GM12878 (cell line): ENCODE measurements around the gene PATL2. TPM values are rescaled to one million over a fixed set of nuclear protein-coding genes. Genes with fewer than 3 reads are reported as not detected.

Source experiments
- BACH1 ChIP-seq: fragments of 450-650 bp; IDR thresholded peaks from 2 replicates; pipeline ENCODE4 v1.6.1; 2017; ENCODE audit warnings: mild to moderate bottlenecking, borderline replicate concordance
- BMI1 ChIP-seq: fragments of 450-650 bp; IDR thresholded peaks from 2 replicates; pipeline ENCODE4 v1.6.1; 2016; ENCODE audit warnings: mild to moderate bottlenecking, moderate library complexity, borderline replicate concordance
- CREM ChIP-seq: IDR thresholded peaks from 2 replicates; pipeline ENCODE4 v1.6.1; 2014; ENCODE audit warnings: antibody characterized with exemption, low read depth
- GATAD2B ChIP-seq: fragments of 450-650 bp; conservative IDR thresholded peaks from 2 replicates; pipeline ENCODE4 v1.6.1; 2017; ENCODE audit warnings: low read depth, mild to moderate bottlenecking, moderate library complexity
- IKZF1 ChIP-seq: fragments of 450-650 bp; conservative IDR thresholded peaks from 2 replicates; pipeline ENCODE4 v1.6.1; 2017; ENCODE audit warnings: antibody characterized with exemption, mild to moderate bottlenecking
- IKZF2 ChIP-seq, 2 experiments: fragments of 450-650 bp; IDR thresholded peaks; 2 replicates each; pipeline ENCODE4 v1.6.1; 2017; ENCODE audit warnings: mild to moderate bottlenecking in 2 of 2, moderate library complexity in 2 of 2
- JUNB ChIP-seq: IDR thresholded peaks from 2 replicates; pipeline ENCODE4 v1.6.1; 2016; ENCODE audit warnings: antibody characterized with exemption, mild to moderate bottlenecking
- PAX5 ChIP-seq: IDR thresholded peaks from 2 replicates; pipeline ENCODE4 v1.6.1; 2011; ENCODE audit warnings: low read depth, low read length, borderline replicate concordance
- POLR2AphosphoS2 ChIP-seq: IDR thresholded peaks from 2 replicates; pipeline ENCODE4 v1.6.1; 2011; ENCODE audit warnings: low read depth, mild to moderate bottlenecking, low read length, improper control_type of control experiment, moderate library complexity
- POU2F2 ChIP-seq: IDR thresholded peaks from 3 replicates; pipeline ENCODE4 v1.6.1; 2011; ENCODE audit warnings: low read depth, mild to moderate bottlenecking, low read length, borderline replicate concordance
- RAD51 ChIP-seq: fragments of 450-650 bp; IDR thresholded peaks from 2 replicates; pipeline ENCODE4 v1.6.1; 2016; ENCODE audit warnings: moderate library complexity, mild to moderate bottlenecking, inconsistent platforms
- SIN3A ChIP-seq: IDR thresholded peaks from 2 replicates; pipeline ENCODE4 v1.6.1; 2012; ENCODE audit warnings: low read depth, low read length, improper control_type of control experiment
- SMAD1 ChIP-seq: fragments of 450-650 bp; IDR thresholded peaks from 2 replicates; pipeline ENCODE4 v1.6.1; 2018; ENCODE audit warnings: mild to moderate bottlenecking, low read depth; ENCODE audit not compliant: partially characterized antibody
- SRF ChIP-seq, 2 experiments: IDR thresholded peaks; 2 replicates each; pipeline ENCODE4 v1.6.1; 2011; ENCODE audit warnings: low read depth in 2 of 2, low read length in 2 of 2, mild to moderate bottlenecking in 1 of 2, moderate library complexity in 1 of 2
- TARDBP ChIP-seq: IDR thresholded peaks from 2 replicates; pipeline ENCODE4 v1.6.1; 2016; ENCODE audit warnings: borderline replicate concordance
- TCF3 ChIP-seq: IDR thresholded peaks from 2 replicates; pipeline ENCODE4 v1.6.1; 2012; ENCODE audit warnings: low read depth, mild to moderate bottlenecking, low read length, borderline replicate concordance; ENCODE audit not compliant: insufficient read depth
- ZSCAN29 ChIP-seq: fragments of 450-650 bp; IDR thresholded peaks from 2 replicates; pipeline ENCODE4 v1.6.1; 2017; ENCODE audit warnings: mild to moderate bottlenecking, moderate library complexity
- polyA plus RNA-seq, 11 experiments: library from polyadenylated mRNA; depleted of rRNA in 4 of 11; unstranded in 6 of 11; stranded (reverse) in 5 of 11; fragments of >200 nt; fragmentation: Nextera tagmentation in 4 of 11; fragmentation: Illumina TruSeq in 1 of 11; extraction: Ambion mirVana in 4 of 11; extraction: Trizol in 1 of 11; gene quantifications; 1 replicate in 1 of 11; 2 replicates in 10 of 11; pipeline versions ENCODE4 v1.2.1 to v1.2.3, GENCODE V29; 2011 to 2016; ENCODE audit warnings: inconsistent platforms in 2 of 11, missing spikeins in 2 of 11, low read depth in 1 of 11
- total RNA-seq, 4 experiments: library from RNA; depleted of rRNA in 3 of 4; stranded (reverse); fragments of >200 nt in 3 of 4; fragmentation: Illumina TruSeq in 1 of 4; extraction: Trizol in 1 of 4; gene quantifications; 2 replicates each; pipeline versions ENCODE4 v1.2.1 to v1.2.3, GENCODE V29; 2013 to 2021
- TF ChIP-seq, protein P1 (sequence below): fragments of 450-650 bp; IDR thresholded peaks from 2 replicates; pipeline ENCODE4 v1.6.1; 2017; ENCODE audit warnings: mild to moderate bottlenecking, moderate library complexity
- TF ChIP-seq, protein P2 (sequence below): fragments of 450-650 bp; IDR thresholded peaks from 2 replicates; pipeline ENCODE4 v1.6.1; 2017; ENCODE audit warnings: mild to moderate bottlenecking, low read depth, inconsistent platforms; ENCODE audit not compliant: poor library complexity, severe bottlenecking
- TF ChIP-seq, protein P3 (sequence below): fragments of 450-650 bp; IDR thresholded peaks from 2 replicates; pipeline ENCODE4 v1.6.1; 2014; ENCODE audit warnings: mild to moderate bottlenecking

The PATL2 gene
- total and polyA plus RNA-seq, 10 of the 15 experiments (the other 5 are each of a cell fraction or from before 2014, with no cell fraction given): 4.2 to 16.2 (median 12.1) TPM

DNA sequence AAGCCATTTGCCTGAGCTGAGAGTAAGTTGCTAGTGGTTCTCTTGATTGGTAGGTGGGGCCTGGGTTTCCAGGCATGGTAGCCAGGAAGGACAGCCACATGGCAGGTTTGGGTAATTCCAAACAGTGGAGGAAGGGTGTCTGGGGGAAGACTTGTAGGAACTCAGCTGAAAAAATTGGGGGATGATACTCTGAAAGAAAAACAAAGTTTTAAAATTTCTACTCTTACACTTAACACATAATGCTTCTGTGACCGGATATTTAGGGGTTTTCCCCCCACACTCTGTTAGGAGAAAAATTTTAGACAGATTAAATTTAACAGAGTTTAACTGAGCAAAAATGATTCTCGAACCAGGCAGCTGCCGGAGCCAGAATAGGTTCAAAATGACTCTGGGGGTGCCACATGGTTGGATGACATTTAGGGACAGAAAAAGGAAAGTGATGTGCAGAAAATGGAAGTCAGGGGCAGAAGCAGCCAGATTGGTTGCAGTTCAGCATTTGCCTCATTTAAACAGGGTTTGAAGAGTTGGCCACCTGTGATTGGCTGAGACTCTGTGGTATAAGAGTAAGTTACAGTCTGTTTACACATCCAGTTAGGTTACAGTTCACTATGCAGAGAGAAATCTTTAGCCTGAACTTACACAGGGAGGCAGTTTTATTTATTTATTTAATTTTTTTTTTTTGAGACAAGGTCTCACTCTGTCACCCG, 8.3 kb upstream of the PATL2 start (continued):
- TF ChIP-seq SRF (IDR thresholded peaks at IDR 0.05; ENCODE audit: low read depth in 2 of 2, low read length in 2 of 2) (no peak), TARDBP (0 out of 2 replicates have a peak, but pooled peaks have one; percentile 21), CREM (peak; percentile 23; the same call in 1 of the 2 replicates), GATAD2B (no peak), POLR2AphosphoS2 (peak; percentile 100), ZSCAN29 (no peak), IKZF2 (IDR thresholded peaks at IDR 0.05) (peak in 1 of 2 experiments; percentile 30; a peak in 3 of 4 replicates), PAX5 (0 out of 2 replicates have a peak, but pooled peaks have one; percentile 48), TCF3 (0 out of 2 replicates have a peak, but pooled peaks have one; percentile 42), RAD51 (0 out of 2 replicates have a peak, but pooled peaks have one; percentile 25), BMI1 (peak; percentile 67; the same call in 1 of the 2 replicates), BACH1 (peak; percentile 83), POU2F2 (peak; percentile 85), JUNB (peak; percentile 73), SMAD1 (peak; percentile 54), SIN3A (no peak), IKZF1 (no peak; the same call in 1 of the 2 replicates)
- TF ChIP-seq, protein P1, sequence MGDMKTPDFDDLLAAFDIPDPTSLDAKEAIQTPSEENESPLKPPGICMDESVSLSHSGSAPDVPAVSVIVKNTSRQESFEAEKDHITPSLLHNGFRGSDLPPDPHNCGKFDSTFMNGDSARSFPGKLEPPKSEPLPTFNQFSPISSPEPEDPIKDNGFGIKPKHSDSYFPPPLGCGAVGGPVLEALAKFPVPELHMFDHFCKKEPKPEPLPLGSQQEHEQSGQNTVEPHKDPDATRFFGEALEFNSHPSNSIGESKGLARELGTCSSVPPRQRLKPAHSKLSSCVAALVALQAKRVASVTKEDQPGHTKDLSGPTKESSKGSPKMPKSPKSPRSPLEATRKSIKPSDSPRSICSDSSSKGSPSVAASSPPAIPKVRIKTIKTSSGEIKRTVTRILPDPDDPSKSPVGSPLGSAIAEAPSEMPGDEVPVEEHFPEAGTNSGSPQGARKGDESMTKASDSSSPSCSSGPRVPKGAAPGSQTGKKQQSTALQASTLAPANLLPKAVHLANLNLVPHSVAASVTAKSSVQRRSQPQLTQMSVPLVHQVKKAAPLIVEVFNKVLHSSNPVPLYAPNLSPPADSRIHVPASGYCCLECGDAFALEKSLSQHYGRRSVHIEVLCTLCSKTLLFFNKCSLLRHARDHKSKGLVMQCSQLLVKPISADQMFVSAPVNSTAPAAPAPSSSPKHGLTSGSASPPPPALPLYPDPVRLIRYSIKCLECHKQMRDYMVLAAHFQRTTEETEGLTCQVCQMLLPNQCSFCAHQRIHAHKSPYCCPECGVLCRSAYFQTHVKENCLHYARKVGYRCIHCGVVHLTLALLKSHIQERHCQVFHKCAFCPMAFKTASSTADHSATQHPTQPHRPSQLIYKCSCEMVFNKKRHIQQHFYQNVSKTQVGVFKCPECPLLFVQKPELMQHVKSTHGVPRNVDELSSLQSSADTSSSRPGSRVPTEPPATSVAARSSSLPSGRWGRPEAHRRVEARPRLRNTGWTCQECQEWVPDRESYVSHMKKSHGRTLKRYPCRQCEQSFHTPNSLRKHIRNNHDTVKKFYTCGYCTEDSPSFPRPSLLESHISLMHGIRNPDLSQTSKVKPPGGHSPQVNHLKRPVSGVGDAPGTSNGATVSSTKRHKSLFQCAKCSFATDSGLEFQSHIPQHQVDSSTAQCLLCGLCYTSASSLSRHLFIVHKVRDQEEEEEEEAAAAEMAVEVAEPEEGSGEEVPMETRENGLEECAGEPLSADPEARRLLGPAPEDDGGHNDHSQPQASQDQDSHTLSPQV: no peak
- TF ChIP-seq, protein P2, sequence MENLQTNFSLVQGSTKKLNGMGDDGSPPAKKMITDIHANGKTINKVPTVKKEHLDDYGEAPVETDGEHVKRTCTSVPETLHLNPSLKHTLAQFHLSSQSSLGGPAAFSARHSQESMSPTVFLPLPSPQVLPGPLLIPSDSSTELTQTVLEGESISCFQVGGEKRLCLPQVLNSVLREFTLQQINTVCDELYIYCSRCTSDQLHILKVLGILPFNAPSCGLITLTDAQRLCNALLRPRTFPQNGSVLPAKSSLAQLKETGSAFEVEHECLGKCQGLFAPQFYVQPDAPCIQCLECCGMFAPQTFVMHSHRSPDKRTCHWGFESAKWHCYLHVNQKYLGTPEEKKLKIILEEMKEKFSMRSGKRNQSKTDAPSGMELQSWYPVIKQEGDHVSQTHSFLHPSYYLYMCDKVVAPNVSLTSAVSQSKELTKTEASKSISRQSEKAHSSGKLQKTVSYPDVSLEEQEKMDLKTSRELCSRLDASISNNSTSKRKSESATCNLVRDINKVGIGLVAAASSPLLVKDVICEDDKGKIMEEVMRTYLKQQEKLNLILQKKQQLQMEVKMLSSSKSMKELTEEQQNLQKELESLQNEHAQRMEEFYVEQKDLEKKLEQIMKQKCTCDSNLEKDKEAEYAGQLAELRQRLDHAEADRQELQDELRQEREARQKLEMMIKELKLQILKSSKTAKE: peak; percentile 81
- TF ChIP-seq, protein P3, sequence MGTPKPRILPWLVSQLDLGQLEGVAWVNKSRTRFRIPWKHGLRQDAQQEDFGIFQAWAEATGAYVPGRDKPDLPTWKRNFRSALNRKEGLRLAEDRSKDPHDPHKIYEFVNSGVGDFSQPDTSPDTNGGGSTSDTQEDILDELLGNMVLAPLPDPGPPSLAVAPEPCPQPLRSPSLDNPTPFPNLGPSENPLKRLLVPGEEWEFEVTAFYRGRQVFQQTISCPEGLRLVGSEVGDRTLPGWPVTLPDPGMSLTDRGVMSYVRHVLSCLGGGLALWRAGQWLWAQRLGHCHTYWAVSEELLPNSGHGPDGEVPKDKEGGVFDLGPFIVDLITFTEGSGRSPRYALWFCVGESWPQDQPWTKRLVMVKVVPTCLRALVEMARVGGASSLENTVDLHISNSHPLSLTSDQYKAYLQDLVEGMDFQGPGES: no peak
